ENCODE measurements around the gene DTX4. TPM values are rescaled to one million over a fixed set of nuclear protein-coding genes. Genes with fewer than 3 reads are reported as not detected.

DTX4 gene
- total and polyA plus RNA-seq, 12 donors: 0.86 to 4.1 (median 2.1) TPM

GRCh38 chr11:59225017-59225416 lies 53.1 kb downstream of the DTX4 start:
- Histone ChIP-seq H3K27ac (peak overlapping the region in 7 of 10 donors; percentile 21 to 85 (median 66)), H3K9me3 (no peaks in the 10 kb centered on the region), H3K27me3 (no peaks in the 10 kb centered on the region), H3K4me3 (no peak overlapping the region), H3K36me3 (no peaks in the 10 kb centered on the region), H3K4me1 (peaks cover 0 to 62% (median 22%) of the 10 kb centered on the region in 9 donors)
- WGBS, 2 donors: 76 to 79% methylated on average over 1 of the region's 1 CpG
- no peak for ATAC-seq
- no peak for DNase-seq
- TF ChIP-seq, protein P1, sequence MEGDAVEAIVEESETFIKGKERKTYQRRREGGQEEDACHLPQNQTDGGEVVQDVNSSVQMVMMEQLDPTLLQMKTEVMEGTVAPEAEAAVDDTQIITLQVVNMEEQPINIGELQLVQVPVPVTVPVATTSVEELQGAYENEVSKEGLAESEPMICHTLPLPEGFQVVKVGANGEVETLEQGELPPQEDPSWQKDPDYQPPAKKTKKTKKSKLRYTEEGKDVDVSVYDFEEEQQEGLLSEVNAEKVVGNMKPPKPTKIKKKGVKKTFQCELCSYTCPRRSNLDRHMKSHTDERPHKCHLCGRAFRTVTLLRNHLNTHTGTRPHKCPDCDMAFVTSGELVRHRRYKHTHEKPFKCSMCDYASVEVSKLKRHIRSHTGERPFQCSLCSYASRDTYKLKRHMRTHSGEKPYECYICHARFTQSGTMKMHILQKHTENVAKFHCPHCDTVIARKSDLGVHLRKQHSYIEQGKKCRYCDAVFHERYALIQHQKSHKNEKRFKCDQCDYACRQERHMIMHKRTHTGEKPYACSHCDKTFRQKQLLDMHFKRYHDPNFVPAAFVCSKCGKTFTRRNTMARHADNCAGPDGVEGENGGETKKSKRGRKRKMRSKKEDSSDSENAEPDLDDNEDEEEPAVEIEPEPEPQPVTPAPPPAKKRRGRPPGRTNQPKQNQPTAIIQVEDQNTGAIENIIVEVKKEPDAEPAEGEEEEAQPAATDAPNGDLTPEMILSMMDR (IDR thresholded peaks at IDR 0.05): no peak
- intact Hi-C loops (cut with DNase I): no loop called here

GRCh38 chr11:59226396-59226795 lies 54.5 kb downstream of the DTX4 start:
- peak overlapping the region in 3 of 10 donors; percentile 3 to 85 (median 14) for H3K27ac ChIP-seq
- ATAC-seq (peak in 1 of 8 donors; percentile 5), DNase-seq (no peak)
- 56 to 70% methylated on average over 2 of the region's 2 CpGs for WGBS, 2 donors
- intact Hi-C loops (cut with DNase I): no loop called here
- H3K27me3 ChIP-seq: no peaks in the 10 kb centered on the region
- TF ChIP-seq, protein P1 (IDR thresholded peaks at IDR 0.05): no peak
- H3K4me3 ChIP-seq: no peak overlapping the region
- no peaks in the 10 kb centered on the region for H3K36me3 ChIP-seq
- peaks cover 0 to 50% (median 22%) of the 10 kb centered on the region in 9 donors for H3K4me1 ChIP-seq
- peaks cover 0 to 5% (median 0%) of the 10 kb centered on the region in 11 donors for H3K9me3 ChIP-seq

DNA sequence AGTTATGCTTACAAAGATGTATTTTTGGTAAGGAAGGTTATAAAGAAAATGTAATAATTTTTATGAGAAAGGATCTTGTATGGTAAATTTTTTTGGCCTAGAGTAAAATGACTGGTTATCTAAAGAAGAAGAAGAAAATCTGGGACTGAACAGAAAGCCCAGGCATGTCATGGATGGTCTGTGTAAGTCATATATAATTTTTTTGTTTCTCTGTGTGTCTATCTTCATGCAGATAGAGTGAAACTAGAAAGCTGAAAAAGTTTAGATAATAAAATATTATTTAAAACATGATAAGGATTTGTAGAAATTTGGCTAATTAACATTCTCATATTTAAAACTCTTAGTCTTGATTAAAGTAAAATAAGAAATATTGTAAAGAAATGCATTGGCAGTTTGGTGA lies 68.4 kb downstream of the DTX4 start:
- Histone ChIP-seq H3K27me3 (no peaks in the 10 kb centered on the region), H3K27ac (no peak overlapping the region), H3K9me3 (peaks cover 0 to 45% (median 3%) of the 10 kb centered on the region in 11 donors), H3K36me3 (no peaks in the 10 kb centered on the region), H3K4me3 (no peak overlapping the region), H3K4me1 (no peaks in the 10 kb centered on the region)
- DNase-seq (no peak), ATAC-seq (no peak)
- TF ChIP-seq, protein P1 (IDR thresholded peaks at IDR 0.05): no peak
- intact Hi-C loops (cut with DNase I): no loop called here

DNA sequence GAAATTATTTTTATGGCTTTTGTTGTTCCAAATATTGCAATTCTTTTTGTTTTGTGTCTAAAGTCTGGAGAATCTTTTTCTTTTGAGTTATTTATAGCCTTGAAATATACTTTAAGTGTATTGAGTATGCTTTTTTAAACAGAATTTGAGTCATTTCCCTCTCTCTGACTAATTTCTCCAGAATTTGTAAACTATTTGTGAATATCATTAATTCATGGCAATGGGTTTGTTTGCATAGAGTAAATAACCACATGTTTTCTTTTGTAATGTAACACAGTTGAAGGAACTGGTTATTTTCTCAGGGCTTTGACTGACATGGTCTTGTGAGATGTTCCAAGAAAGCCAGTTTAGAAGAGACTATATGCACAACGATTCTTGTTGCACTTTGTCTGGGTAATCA lies 71.7 kb downstream of the DTX4 start:
- no peaks in the 10 kb centered on the region for H3K36me3 ChIP-seq
- H3K27ac ChIP-seq: no peak overlapping the region
- no peak overlapping the region for H3K4me3 ChIP-seq
- intact Hi-C loops (cut with DNase I): no loop called here
- no peak for DNase-seq
- peaks cover 0 to 24% (median 0%) of the 10 kb centered on the region in 11 donors for H3K9me3 ChIP-seq
- ATAC-seq: no peak
- no peaks in the 10 kb centered on the region for H3K27me3 ChIP-seq
- peaks cover 0 to 27% (median 12%) of the 10 kb centered on the region in 9 donors for H3K4me1 ChIP-seq
- TF ChIP-seq, protein P1 (IDR thresholded peaks at IDR 0.05): no peak
- WGBS, 2 donors: 71 to 76% methylated on average over 1 of the region's 1 CpG
